ENCODE data around the gene DSCAML1. TPM values are rescaled to one million over a fixed set of nuclear protein-coding genes. Genes with fewer than 3 reads are reported as not detected.

The DSCAML1 gene
- total RNA-seq, 4 donors from 2014 or later: 0.20 to 1.1 (median 0.36) TPM

- H3K4me1 ChIP-seq: no peaks in the 10 kb centered on the region
- no peak for TF ChIP-seq EP300 (IDR thresholded peaks at IDR 0.05)
- TF ChIP-seq CTCF (IDR thresholded peaks at IDR 0.05): no peak
- no peak for TF ChIP-seq POLR2A (IDR thresholded peaks at IDR 0.05)
- DNase-seq (ENCODE audit: low spot score in 2 of 2): no peak
- H3K27ac ChIP-seq: no peak overlapping the region
- H3K4me3 ChIP-seq: no peak overlapping the region
- no peaks in the 10 kb centered on the region for H3K27me3 ChIP-seq
- H3K36me3 ChIP-seq: peaks cover 0 to 9% (median 0%) of the 10 kb centered on the region in 3 donors
- no peaks in the 10 kb centered on the region for H3K9me3 ChIP-seq
- WGBS, 2 donors: 97 to 98% methylated on average over 1 of the region's 1 CpG
Observed at GRCh38 chr11:117434481-117434880, 362.5 kb downstream of the DSCAML1 start.

GRCh38 chr11:117433717-117434116 is 363.3 kb downstream of the DSCAML1 start:
- Histone ChIP-seq H3K27ac (no peak overlapping the region), H3K4me1 (no peaks in the 10 kb centered on the region), H3K36me3 (peaks cover 0 to 9% (median 0%) of the 10 kb centered on the region in 3 donors), H3K4me3 (no peak overlapping the region), H3K27me3 (peaks cover 0 to under 1% of the 10 kb centered on the region in 2 donors), H3K9me3 (no peaks in the 10 kb centered on the region)
- no peak for DNase-seq (ENCODE audit: low spot score in 2 of 2)
- TF ChIP-seq CTCF (IDR thresholded peaks at IDR 0.05): no peak
- no peak for TF ChIP-seq EP300 (IDR thresholded peaks at IDR 0.05)
- no peak for TF ChIP-seq POLR2A (IDR thresholded peaks at IDR 0.05)

GRCh38 chr11:117431436-117431835 is 365.6 kb downstream of the DSCAML1 start:
- TF ChIP-seq POLR2A (IDR thresholded peaks at IDR 0.05) (no peak), CTCF (IDR thresholded peaks at IDR 0.05) (no peak), EP300 (IDR thresholded peaks at IDR 0.05) (no peak)
- Histone ChIP-seq H3K4me1 (peaks cover 0 to 1% (median 0%) of the 10 kb centered on the region in 4 donors), H3K27me3 (peaks cover 0 to 5% of the 10 kb centered on the region in 2 donors), H3K4me3 (no peak overlapping the region), H3K27ac (no peak overlapping the region), H3K36me3 (peaks cover 0 to 4% (median 0%) of the 10 kb centered on the region in 3 donors), H3K9me3 (no peaks in the 10 kb centered on the region)
- DNase-seq (ENCODE audit: low spot score in 2 of 2): no peak
- WGBS, 2 donors: 93 to 94% methylated on average over 7 of the region's 7 CpGs

- 78 to 86% methylated on average over 6 to 14 of the region's 15 CpGs for WGBS, 2 donors
- no peak overlapping the region for H3K4me3 ChIP-seq
- no peaks in the 10 kb centered on the region for H3K9me3 ChIP-seq
- H3K27ac ChIP-seq: no peak overlapping the region
- DNase-seq (ENCODE audit: low spot score in 2 of 2): no peak
- peaks cover 0 to 4% (median 0%) of the 10 kb centered on the region in 3 donors for H3K36me3 ChIP-seq
- H3K27me3 ChIP-seq: peaks cover 0 to 5% of the 10 kb centered on the region in 2 donors
- peaks cover 0 to 7% (median 0%) of the 10 kb centered on the region in 4 donors for H3K4me1 ChIP-seq
- TF ChIP-seq CTCF (IDR thresholded peaks at IDR 0.05) (no peak), EP300 (IDR thresholded peaks at IDR 0.05) (no peak), POLR2A (IDR thresholded peaks at IDR 0.05) (no peak)
Observed at GRCh38 chr11:117430293-117430955, 366.6 kb downstream of the DSCAML1 start.

GRCh38 chr11:117428856-117429229 is 368.2 kb downstream of the DSCAML1 start:
- Histone ChIP-seq H3K4me1 (peaks cover 0 to 7% (median 0%) of the 10 kb centered on the region in 4 donors), H3K27me3 (peaks cover 0 to 5% of the 10 kb centered on the region in 2 donors), H3K27ac (no peak overlapping the region), H3K36me3 (peaks cover 0 to 4% (median 0%) of the 10 kb centered on the region in 3 donors), H3K9me3 (no peaks in the 10 kb centered on the region), H3K4me3 (no peak overlapping the region)
- no peak for DNase-seq (ENCODE audit: low spot score in 2 of 2)
- WGBS, 2 donors: 83 to 88% methylated on average over 7 of the region's 7 CpGs
- TF ChIP-seq EP300 (IDR thresholded peaks at IDR 0.05) (no peak), POLR2A (IDR thresholded peaks at IDR 0.05) (no peak), CTCF (IDR thresholded peaks at IDR 0.05) (no peak)

All from tibial nerve (tissue), 4 donors.